ENCODE measurements around the gene MGST3.
"Not testable (repeated sequence)": the region's sequence is repeated elsewhere in the genome, so short reads cannot be mapped to it uniquely, and the experiment has no call there.

MGST3 gene

GRCh38 chr1:165630629-165631341, at the start of gene MGST3:
Gene MGST3, plus strand, starts transcription at chr1:165631234. Its CDS starts 18,614 bp downstream, at chr1:165649848.
- DNase-seq (ENCODE audit: low spot score), result peak; percentile 97

GRCh38 chr1:165581926-165582325, 49.1 kb upstream of the MGST3 start:
- DNase-seq (ENCODE audit: low spot score), result no peak

- DNase-seq (ENCODE audit: low spot score), result no peak
Observed at GRCh38 chr1:165586398-165586797, 44.6 kb upstream of the MGST3 start.

GRCh38 chr1:165591391-165591790, 39.6 kb upstream of the MGST3 start:
- not testable (repeated sequence) for DNase-seq (ENCODE audit: low spot score)

- DNase-seq (ENCODE audit: low spot score), result peak; percentile 89
Observed at GRCh38 chr1:165592945-165593823, 37.9 kb upstream of the MGST3 start.

GRCh38 chr1:165595246-165595938, 35.6 kb upstream of the MGST3 start:
- no peak for DNase-seq (ENCODE audit: low spot score)

- DNase-seq (ENCODE audit: low spot score), result peak; percentile 99
Observed at GRCh38 chr1:165597883-165598675, 33.0 kb upstream of the MGST3 start.

GRCh38 chr1:165598676-165599059, 32.4 kb upstream of the MGST3 start:
- no peak for DNase-seq (ENCODE audit: low spot score)

GRCh38 chr1:165600793-165601192, 30.2 kb upstream of the MGST3 start:
- peak; percentile 44 for DNase-seq (ENCODE audit: low spot score)

GRCh38 chr1:165603810-165604209, 27.2 kb upstream of the MGST3 start:
- no peak for DNase-seq (ENCODE audit: low spot score)

- DNase-seq (ENCODE audit: low spot score), result no peak
Observed at GRCh38 chr1:165605246-165605645, 25.8 kb upstream of the MGST3 start.

- not testable (repeated sequence) for DNase-seq (ENCODE audit: low spot score)
Observed at GRCh38 chr1:165606676-165607075, 24.4 kb upstream of the MGST3 start.

GRCh38 chr1:165610866-165611265, 20.2 kb upstream of the MGST3 start:
- no peak for DNase-seq (ENCODE audit: low spot score)

GRCh38 chr1:165612062-165612461, 19.0 kb upstream of the MGST3 start:
- no peak for DNase-seq (ENCODE audit: low spot score)

- DNase-seq (ENCODE audit: low spot score), result no peak
Observed at GRCh38 chr1:165616054-165616612, 14.9 kb upstream of the MGST3 start.

- no peak for DNase-seq (ENCODE audit: low spot score)
Observed at GRCh38 chr1:165616987-165617546, 14.0 kb upstream of the MGST3 start.

- no peak for DNase-seq (ENCODE audit: low spot score)
Observed at GRCh38 chr1:165619647-165620151, 11.3 kb upstream of the MGST3 start.

GRCh38 chr1:165623624-165624023, 7.4 kb upstream of the MGST3 start:
- no peak for DNase-seq (ENCODE audit: low spot score)

GRCh38 chr1:165624441-165624840, 6.6 kb upstream of the MGST3 start:
- DNase-seq (ENCODE audit: low spot score), result no peak

- no peak for DNase-seq (ENCODE audit: low spot score)
Observed at GRCh38 chr1:165628147-165628822, 2.7 kb upstream of the MGST3 start.
